ENCODE measurements around the gene OR2AG2. TPM values are rescaled to one million over a fixed set of nuclear protein-coding genes. Genes with fewer than 3 reads are reported as not detected.
"Not testable (repeated sequence)": the region's sequence is repeated elsewhere in the genome, so short reads cannot be mapped to it uniquely, and the experiment has no call there.

The OR2AG2 gene, protein sequence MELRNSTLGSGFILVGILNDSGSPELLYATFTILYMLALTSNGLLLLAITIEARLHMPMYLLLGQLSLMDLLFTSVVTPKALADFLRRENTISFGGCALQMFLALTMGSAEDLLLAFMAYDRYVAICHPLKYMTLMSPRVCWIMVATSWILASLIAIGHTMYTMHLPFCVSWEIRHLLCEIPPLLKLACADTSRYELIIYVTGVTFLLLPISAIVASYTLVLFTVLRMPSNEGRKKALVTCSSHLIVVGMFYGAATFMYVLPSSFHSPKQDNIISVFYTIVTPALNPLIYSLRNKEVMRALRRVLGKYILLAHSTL
- total RNA-seq (2014; rRNA removed; shearing (Covaris generic)): 0.06 and 0.84 TPM in 2 replicates

DNA sequence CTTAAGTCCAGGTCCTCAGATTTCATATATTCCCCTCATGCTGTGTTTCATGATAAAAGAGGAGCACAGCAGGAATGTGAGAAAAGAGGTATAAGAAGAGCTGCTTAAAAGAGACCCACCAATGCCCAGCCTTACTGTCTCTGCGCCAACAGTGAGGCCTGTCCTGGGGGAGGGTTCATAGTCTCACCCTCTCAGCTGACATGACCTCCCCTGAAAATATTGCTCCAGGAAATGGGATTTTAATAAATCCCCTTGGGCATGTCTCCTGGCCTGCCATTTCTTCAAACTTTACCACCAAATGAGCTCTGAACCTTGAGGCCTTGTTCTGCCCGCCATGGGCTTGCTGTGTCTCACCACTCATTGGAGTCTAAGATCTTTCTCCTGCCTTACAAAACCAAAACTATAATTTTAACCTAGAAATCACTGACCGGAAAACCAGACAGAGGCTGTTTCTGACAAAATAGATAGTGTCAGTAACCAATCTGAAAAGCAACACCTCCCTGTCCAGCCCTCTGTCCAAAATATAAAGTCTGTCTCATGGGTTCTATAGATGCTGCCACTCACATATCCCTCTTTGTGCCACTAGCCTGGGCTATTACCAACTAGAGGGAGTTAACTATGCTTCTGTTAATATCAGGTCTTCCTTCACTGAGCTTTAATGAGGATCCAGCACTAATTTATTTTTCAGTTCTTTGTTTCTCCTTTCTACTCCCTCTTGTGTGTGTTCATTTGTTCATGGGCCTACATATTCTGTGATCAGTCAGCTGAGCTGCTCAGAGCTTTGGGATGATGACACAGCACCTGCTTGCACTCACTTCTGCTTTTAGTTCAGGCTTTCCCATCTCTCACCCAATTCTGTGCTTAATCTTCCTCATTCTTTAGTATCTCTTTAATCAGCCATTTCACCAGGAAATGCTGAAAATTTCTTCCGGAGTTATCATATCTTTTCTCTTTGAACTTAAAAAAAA is at the start of gene OR2AG2:
OR2AG2 (minus strand) TSS at position 51 of the 968 bp plus-strand sequence. CDS start 3,019 bp downstream, outside the sequence.
- no peak for DNase-seq (ENCODE audit: low spot score)

DNA sequence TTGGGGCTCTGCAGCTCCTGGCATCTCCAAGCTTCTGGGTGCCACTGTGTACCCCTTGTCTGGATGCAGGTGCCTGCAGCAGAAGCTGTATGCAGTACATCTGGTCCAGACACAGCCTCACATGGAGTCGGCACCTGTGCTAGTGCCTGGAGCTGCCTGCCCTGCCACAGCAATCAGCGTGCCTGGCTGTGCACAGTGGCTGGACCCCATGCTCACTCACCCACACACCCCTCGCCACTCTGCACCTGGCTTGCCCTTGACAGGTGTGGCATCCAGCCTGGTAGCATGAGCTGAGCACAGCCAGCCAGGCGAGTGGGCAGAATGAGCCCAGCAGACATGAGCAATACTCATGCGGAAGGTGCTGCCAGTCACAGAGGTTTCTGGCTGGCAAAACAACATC is 47.2 kb upstream of the OR2AG2 start:
- no peak for DNase-seq (ENCODE audit: low spot score)

DNA sequence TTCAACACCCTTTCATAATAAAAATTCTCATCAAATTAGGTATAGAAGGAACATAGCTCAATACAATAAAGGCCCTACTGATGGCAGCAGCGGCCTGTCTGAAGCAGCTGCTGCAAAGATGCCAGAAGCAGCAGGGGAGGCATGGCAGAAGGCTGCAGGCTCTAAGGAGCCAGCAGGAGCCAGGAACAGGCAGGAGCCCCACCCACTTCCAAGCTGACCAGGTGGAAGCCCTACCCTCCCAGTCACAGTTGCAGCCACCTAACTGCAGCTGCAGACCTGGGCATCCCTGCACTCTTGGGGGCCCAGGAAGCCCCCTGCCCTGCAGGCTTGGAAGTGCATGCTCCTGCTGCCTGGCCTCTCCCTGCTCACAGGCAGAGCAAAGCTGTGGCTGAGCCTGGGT is 45.9 kb upstream of the OR2AG2 start:
- no peak for DNase-seq (ENCODE audit: low spot score)

DNA sequence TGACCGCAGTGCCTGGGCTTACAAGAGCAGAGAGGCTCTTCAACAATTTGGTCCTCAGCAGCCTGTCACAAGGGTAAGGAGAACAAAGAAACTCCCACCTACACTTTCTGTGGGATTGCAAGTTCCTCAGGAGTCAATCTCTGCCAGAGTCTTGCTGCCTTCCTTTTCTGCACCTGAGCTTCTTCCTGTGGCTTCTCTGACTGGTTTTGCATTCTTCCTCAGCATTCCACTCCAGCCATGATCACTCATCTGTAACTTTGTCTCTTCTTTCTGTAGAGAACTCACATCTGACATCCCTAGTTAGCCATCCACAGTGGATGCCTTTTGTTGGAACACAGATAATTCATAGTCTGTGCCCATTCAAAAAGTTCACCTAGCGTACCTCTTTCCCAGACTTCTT is 41.9 kb upstream of the OR2AG2 start:
- no peak for DNase-seq (ENCODE audit: low spot score)

DNA sequence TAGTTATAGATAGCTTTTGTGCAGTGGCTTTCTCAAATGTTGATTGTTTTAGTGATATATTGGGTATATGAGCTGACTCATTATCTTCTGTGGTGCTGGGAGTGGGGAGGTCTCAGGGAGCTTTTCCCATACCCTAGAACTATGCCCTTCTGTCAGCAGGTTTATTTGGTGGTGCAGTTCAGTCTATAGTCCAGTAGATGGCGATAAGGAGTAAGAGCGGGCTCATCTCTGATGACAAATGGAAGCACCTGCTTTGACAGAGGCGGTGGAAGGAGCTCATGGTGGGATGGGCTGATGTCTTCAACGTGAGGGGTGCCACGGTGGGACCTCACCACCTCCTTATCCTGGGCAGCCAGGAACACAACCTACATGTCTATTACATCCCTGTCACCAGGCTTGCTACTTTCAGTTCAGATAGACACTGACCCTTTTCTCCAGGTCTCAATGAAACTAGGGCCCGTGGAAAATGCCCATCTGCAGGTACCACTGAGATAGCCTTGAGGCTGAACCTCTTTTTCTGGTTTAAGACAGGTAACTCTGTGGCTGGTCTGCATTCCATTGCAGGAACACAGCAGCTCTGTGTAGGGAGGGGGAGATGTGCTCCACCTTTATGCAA is 40.7 kb upstream of the OR2AG2 start:
- DNase-seq (ENCODE audit: low spot score): peak; percentile 30

DNA sequence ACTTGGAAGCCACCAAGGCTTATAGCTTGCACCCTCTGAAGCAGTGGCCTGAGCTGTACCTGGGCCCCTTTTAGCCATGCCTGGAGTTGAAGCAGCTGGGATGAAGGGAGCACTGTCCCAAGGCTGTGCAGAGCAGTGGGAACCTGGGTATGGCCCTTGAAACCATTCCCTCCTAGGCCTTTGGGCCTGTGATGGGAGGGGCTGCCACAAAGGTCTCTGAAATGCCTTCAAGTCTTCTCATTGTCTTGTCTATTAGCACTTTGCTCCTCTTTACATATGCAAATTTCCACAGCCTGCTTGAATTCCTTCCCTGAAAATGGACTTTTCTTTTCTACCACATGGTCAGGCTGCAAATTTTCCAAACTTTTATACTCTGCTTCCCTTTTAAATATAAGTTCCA is 29.3 kb upstream of the OR2AG2 start:
- not testable (repeated sequence) for DNase-seq (ENCODE audit: low spot score)

DNA sequence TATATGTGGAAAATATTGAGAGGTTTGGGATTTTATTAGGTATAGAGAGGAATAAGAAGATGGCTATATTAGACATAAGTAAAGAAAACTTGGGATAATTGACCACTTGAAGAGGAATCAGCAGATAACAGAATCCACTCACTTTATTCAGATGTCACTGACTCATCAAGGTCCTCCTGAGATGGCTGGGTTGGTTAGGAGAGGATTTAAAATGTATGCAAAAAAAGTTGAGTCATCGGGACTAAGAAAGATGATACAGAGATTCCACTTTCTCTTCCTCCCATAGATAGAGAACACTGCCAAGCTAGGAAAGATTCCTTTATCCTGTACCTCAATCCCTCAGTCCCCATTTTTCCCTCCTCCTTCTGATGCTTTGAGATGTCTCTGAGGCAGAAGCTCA is 27.6 kb upstream of the OR2AG2 start, which contains the start of gene OR6A2:
OR6A2 (minus strand) TSS at position 288 of the 400 bp plus-strand sequence. CDS start 3,981 bp downstream, outside the sequence.
- DNase-seq (ENCODE audit: low spot score): no peak

DNA sequence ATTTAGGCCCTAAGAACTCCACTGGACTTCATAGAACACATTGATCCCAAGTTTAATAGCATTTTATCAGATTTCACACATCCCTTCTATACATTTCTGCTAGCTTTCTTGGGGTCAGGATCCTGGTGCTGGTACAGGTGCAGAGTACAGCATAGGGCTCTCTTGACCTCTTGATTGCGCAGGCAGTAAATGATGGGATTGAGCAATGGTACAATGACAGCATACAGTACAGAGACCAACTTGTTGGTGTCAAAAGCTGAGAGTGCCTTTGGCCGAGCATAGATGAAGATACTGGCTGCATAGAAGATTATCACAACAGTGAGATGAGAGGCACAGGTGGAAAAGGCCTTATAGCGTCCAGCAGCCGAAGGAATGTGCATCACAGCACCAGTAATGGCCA is 22.9 kb upstream of the OR2AG2 start:
- DNase-seq (ENCODE audit: low spot score): no peak

DNA sequence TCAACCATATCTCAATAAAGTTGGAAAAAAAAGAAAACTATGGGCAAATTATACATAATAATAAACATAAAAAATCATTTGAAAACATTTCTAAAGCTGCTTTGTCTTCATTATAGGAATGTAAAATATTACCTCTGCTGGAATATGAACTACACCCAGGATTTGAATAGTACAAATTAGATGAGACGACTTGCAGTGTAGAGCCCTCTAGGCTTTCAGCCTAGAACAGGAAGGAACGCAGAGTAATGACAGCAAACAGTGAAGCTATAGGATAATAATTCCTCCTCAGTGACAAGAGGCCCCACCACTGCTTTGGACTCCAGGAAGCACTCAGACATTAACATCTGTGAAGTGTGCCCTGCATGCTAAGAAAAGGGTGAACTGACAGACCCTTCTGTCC is 18.8 kb upstream of the OR2AG2 start:
- no peak for DNase-seq (ENCODE audit: low spot score)

DNA sequence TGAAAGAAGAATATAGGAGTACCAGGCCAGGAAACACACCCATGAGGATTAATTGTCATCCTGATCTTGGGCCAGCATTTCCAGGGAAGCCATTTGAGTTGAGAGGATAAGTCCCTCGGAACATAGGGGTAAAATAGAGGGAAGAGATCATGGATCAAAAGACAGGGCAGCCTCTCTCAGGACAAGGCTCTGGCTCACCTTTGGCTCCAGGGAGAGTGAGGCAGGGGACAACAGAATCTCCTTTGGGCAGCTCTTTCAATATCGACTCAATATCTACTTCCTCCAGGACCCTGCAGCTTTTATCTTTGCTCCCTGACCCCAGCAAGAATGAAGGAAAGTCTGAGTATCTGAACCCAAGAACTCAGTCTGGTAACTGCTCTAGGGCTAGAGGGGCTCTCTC is 10.9 kb upstream of the OR2AG2 start, which contains the start of gene OR2AG1:
OR2AG1 (plus strand) TSS at position 301 of the 400 bp plus-strand sequence. CDS start 2,018 bp downstream, outside the sequence.
- no peak for DNase-seq (ENCODE audit: low spot score)

DNA sequence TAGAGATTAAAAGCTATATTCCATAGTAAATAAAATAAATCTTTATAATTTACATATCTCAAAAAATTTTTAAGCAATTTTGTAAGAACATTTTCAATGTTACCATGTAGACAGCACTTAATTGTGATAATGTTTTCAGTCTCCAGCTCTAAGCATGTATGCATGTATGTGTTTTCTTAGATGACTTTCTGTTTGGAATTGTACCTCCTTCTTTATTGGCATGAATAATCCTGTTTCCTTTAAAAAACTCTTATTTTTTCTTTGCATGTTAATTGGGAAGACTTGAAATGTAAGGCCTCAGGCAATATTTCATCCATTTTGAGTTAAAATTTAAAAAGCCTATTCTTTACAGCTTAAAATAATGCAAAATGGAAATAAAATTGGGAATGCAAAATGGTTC is 9.1 kb upstream of the OR2AG2 start:
- no peak for DNase-seq (ENCODE audit: low spot score)

DNA sequence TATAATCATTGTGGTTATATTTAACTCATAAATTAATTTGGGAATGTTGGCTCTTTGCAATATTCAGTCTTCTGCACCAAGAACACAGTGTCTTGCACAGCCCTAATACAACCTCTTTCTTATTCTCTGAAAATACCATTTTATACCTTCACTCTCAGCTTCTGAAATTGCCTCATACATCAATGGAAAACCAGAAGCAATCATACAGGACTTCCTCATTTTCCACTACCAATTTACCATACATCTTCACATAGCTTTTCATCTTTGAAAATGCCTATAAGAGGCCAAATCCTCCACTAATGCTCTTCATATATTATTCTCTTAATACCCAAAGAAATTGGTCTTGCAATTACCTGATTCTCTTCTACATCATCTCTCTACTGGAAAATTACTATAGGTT is 6.7 kb upstream of the OR2AG2 start:
- no peak for DNase-seq (ENCODE audit: low spot score)

DNA sequence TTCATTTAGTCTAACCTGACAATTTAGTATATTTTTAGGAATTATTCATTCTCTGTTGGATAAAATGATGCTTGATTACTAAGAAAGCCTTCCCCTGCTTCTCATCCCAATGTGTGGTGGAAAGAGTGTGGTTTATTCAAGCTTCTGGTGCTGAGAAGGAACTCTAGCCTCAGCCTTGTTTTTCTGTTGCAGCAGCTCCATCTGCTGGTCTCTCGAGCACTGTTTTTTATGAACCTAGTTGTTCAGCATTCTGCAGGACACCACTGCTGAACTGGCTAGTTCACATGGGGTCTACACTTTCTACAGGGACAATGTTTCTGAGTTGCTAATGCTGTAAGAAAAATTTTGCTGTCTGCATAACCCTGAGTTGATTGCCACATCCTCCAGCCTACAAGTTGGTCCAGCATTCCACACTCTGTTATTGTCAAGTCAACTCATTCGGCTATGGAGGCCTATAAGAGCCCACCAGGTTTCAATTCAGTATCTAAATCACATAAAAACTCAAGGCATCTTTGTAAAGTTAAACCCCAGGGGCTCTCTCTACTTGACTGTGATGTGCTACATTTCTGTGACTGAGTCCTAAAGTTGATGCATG is 14.3 kb downstream of the OR2AG2 start:
- DNase-seq (ENCODE audit: low spot score): peak; percentile 53

DNA sequence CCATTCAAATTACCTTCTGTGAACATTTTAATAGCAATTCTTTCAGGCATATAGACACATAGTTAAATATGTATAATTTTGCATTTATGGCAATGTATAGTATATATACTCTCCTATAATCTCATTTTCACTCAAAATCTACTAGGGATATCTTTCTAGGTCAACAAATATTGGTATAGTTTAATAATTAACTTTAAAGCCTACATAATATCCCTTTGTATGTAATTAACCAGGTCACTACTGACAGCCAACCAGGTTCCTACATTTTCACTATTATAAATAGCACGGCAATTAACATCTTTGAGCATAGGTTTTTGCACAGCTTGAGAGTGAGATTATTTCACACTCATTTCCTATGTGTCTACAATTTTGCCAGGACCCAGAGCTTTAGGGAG is 15.8 kb downstream of the OR2AG2 start:
- no peak for DNase-seq (ENCODE audit: low spot score)

DNA sequence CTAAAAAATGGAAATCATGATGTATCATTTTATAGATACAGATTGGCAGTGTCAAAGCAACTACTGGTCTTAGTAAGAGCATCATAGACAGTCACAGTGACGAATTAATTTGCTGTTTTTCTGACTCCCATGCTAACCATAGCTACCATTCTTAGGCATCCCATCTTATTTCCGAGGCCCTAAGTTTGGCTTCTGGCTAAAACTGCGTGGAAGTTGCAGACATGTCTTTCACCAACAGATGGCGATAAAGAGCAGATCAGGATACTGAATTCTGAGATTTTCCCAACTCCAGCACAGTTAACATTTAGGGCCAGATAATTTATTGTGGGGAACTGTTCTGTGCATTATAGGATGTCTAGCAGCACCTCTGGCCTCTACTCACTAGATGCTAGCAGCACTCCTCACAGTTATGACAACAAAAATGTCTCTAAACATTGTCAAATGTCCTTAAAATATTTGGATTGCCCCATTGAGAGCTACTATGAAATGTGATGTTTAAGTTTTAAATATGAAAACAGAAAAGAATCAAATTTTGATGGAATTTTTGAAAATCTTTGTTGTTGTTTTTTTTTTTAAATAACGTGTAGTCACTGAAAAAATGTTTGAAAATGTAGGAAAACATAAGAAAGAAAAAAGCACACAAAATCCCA is 16.3 kb downstream of the OR2AG2 start:
- peak; percentile 35 for DNase-seq (ENCODE audit: low spot score)

DNA sequence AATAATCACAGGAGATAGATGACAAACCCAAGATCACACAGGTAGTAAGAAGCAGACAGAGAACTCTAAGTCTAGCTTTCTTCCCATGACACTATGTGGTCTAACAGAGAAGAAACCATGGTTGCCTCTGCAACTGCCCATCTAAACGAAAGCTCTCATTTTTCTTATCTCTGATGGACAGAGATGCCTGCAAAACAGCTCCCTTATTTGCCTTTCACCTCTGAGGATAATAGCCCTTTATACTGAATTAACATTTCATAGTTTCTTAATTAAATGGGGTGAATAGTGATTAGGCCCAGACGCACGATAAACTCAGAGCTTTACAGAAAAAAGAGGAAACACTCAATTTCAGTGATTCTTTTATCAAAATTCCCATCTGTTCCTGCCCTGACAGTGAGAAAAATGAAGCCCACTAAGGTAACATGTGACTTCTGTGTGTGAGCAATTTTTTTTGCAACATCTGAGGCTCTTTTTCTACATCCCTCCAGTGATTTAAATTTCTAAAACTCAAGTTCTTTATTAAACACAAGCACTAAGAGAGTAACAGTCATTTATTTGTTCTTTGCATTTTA is 24.6 kb downstream of the OR2AG2 start:
- no peak for DNase-seq (ENCODE audit: low spot score)

DNA sequence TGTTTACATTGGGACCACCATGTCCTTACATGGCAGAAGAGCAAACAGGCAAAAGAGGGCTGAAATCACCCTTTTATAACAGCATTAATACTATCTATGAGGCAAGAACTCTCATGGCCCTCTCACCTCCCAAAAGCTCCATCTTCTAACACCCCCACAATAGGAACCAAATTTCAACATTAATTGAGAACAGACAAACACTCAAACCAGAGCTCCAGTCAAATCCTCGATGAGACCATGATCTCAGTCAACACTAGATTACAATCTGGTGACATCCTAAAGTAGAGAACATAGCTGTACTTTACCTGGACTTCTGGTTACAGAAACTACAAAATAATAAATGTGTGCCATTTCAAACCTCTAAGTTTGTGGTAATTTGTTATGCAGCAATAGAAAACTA is 25.1 kb downstream of the OR2AG2 start:
- no peak for DNase-seq (ENCODE audit: low spot score)

DNA sequence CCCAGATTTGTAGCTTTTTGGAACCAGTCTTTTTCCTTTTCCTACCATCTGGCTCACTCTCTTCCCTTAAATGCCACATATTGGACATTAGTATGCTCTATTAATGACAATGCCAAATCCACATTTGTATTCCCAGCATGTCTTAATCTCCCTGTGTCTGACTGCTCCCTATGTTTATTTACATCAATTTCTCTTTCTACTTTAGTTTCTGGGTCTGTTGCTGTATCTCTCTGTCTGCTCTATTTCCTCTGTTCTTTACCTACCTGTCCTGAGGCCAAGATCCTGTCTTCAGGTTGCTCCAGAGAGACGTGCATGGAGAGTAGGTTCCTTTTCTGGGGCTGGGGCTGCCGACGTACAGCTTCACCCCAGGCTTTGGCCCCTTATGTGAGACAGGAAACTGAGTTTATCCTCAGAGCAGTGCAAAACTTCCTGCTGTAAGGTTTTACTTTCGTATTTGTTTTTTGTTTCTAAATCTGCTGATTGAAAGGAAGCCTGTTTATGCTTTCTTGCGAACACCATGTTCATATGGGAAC is 25.6 kb downstream of the OR2AG2 start:
- no peak for DNase-seq (ENCODE audit: low spot score)

DNA sequence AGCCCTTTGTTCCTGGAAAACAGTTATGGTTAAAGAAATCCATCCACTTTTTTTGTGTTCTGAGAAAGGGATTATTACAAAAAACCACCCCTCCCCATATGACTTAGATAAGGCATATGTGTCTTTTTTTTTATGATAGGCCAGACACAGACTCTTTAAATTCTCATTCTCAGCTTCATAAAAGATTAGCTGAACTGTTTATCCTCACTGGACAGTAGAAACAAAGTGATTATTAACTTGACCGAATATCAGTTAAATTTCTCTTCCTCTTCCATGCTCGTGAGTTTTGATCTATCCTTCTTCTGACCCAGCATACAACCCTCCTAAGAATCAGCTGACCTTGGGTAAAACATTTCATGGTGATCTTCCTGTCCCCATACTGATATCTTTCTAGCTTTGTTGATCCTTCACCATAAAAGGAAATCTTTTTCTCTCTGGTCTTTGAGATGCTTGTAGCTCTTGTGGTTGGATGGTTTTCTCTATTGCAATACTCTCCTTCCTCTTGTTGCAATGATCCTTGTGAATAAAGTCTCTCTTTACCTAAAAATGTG is 26.2 kb downstream of the OR2AG2 start:
- no peak for DNase-seq (ENCODE audit: low spot score)

DNA sequence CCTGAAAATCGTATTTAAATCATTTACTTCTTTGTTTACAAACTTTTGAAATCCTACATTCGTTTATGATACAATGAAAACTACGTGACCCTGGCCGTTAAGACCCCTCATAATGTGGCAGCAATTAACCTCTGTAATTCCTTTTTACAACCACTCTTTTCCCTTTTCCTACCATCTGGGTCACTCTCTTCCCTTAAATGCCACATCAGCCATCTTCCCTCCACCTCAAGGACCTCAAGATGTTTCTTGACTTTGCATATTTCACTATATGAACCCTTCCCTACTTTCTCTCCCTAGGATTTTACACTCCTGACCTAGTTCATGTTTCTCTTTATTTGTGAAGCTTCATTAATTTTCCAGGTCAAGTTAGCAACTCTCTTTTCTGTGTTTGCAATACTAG is 26.8 kb downstream of the OR2AG2 start:
- DNase-seq (ENCODE audit: low spot score): no peak
